Tibial nerve (tissue), 4 donors: ENCODE results near the gene BCAS3. TPM values are rescaled to one million over a fixed set of nuclear protein-coding genes. Genes with fewer than 3 reads are reported as not detected.

ENCODE experiments used
- DNase-seq, 2 donors: peaks; one replicate each; pipeline ENCODE4 v3.0.0-alpha.2; 2019; ENCODE audit warnings: low spot score in 2 of 2
- H3K27ac ChIP-seq, 4 donors: fragments of 200-600 bp; sonication (generic) in 3 of 4; one replicate each; pipeline ENCODE4 v1.5.1; 2017 to 2019; ENCODE audit warnings: mild to moderate bottlenecking in 1 of 4
- H3K27me3 ChIP-seq, 2 donors: fragments of 200-600 bp; sonication (generic) in 1 of 2; one replicate each; pipeline versions ENCODE4 v1.5.1 to v1.6.0; 2017 to 2019
- H3K36me3 ChIP-seq, 3 donors: fragments of 200-600 bp; sonication (generic); one replicate each; pipeline ENCODE4 v1.5.1; 2018 to 2019
- H3K4me1 ChIP-seq, 4 donors: fragments of 200-600 bp; sonication (generic) in 3 of 4; one replicate each; pipeline ENCODE4 v1.5.1; 2017 to 2019
- H3K4me3 ChIP-seq, 4 donors: fragments of 200-600 bp; sonication (generic) in 3 of 4; one replicate each; pipeline ENCODE4 v1.5.1; 2017 to 2019; ENCODE audit warnings: mild to moderate bottlenecking in 1 of 4, moderate library complexity in 1 of 4
- H3K9me3 ChIP-seq, 4 donors: fragments of 200-600 bp; sonication (generic) in 3 of 4; one replicate each; pipeline ENCODE4 v1.5.1; 2017 to 2019
- CTCF ChIP-seq, 5 experiments: fragments of 200-600 bp in 3 of 5; fragments of 450-650 bp in 2 of 5; sonication (generic) in 3 of 5; IDR thresholded peaks; one replicate each; pipeline ENCODE4 v1.5.1; 2016 to 2019; ENCODE audit warnings: antibody characterized with exemption in 5 of 5, mild to moderate bottlenecking in 3 of 5, moderate library complexity in 2 of 5
- EP300 ChIP-seq, 2 donors: sonication (generic); formaldehyde crosslinking; IDR thresholded peaks; one replicate each; pipeline ENCODE4 v1.6.1; 2017; ENCODE audit warnings: antibody characterized with exemption in 2 of 2, mild to moderate bottlenecking in 1 of 2
- POLR2A ChIP-seq, 2 donors: fragments of 450-650 bp; IDR thresholded peaks; one replicate each; pipeline ENCODE4 v1.6.1; 2017; ENCODE audit warnings: antibody characterized with exemption in 2 of 2, mild to moderate bottlenecking in 2 of 2, moderate library complexity in 2 of 2
- WGBS, 2 donors: methylation state at CpG; one replicate each; pipeline ENCODE4 v1.1.5; 2018; 5-methylcytosine and 5-hydroxymethylcytosine counted together
- total RNA-seq, 4 donors: library from RNA; depleted of rRNA; stranded (reverse); fragments of >200 nt; gene quantifications; one replicate each; pipeline ENCODE4 v1.1.0, GENCODE V29; 2016

Gene BCAS3
- total RNA-seq, 4 donors from 2014 or later, result 26.4 to 48.1 (median 44.8) TPM

- no peaks in the 10 kb centered on the region for H3K27me3 ChIP-seq
- H3K27ac ChIP-seq, result peak overlapping the region in 2 of 4 donors; percentile 66 to 71
- 51 to 69% methylated on average over 4 of the region's 4 CpGs for WGBS, 2 donors
- H3K4me3 ChIP-seq, result no peak overlapping the region
- DNase-seq, result no peak
- TF ChIP-seq POLR2A (IDR thresholded peaks at IDR 0.05) (no peak), EP300 (IDR thresholded peaks at IDR 0.05) (no peak), CTCF (IDR thresholded peaks at IDR 0.05) (no peak)
- H3K9me3 ChIP-seq, result peaks cover 0 to 7% (median 0%) of the 10 kb centered on the region in 4 donors
- H3K36me3 ChIP-seq, result peaks cover 0 to 5% (median 0%) of the 10 kb centered on the region in 3 donors
- peaks cover 0 to 34% (median 0%) of the 10 kb centered on the region in 4 donors for H3K4me1 ChIP-seq
Measured at GRCh38 chr17:60749050-60749449, 71.4 kb downstream of the BCAS3 start.

GRCh38 chr17:60749708-60750107 is 72.1 kb downstream of the BCAS3 start:
- Histone ChIP-seq H3K4me1 (peaks cover 0 to 28% (median 0%) of the 10 kb centered on the region in 4 donors), H3K4me3 (no peak overlapping the region), H3K36me3 (peaks cover 0 to 5% (median 0%) of the 10 kb centered on the region in 3 donors), H3K9me3 (peaks cover 0 to 7% (median 0%) of the 10 kb centered on the region in 4 donors), H3K27ac (peak overlapping the region in 1 of 4 donors; percentile 66), H3K27me3 (no peaks in the 10 kb centered on the region)
- WGBS, 2 donors, result 87 to 89% methylated on average over 5 of the region's 5 CpGs
- DNase-seq, result no peak
- TF ChIP-seq CTCF (IDR thresholded peaks at IDR 0.05), result no peak
- no peak for TF ChIP-seq POLR2A (IDR thresholded peaks at IDR 0.05)
- no peak for TF ChIP-seq EP300 (IDR thresholded peaks at IDR 0.05)

- no peak overlapping the region for H3K27ac ChIP-seq
- H3K36me3 ChIP-seq, result peaks cover 0 to 5% (median 0%) of the 10 kb centered on the region in 3 donors
- peaks cover 0 to 7% (median 0%) of the 10 kb centered on the region in 4 donors for H3K9me3 ChIP-seq
- no peak for TF ChIP-seq EP300 (IDR thresholded peaks at IDR 0.05)
- TF ChIP-seq POLR2A (IDR thresholded peaks at IDR 0.05), result no peak
- TF ChIP-seq CTCF (IDR thresholded peaks at IDR 0.05), result no peak
- H3K4me1 ChIP-seq, result peaks cover 0 to 18% (median 0%) of the 10 kb centered on the region in 4 donors
- no peaks in the 10 kb centered on the region for H3K27me3 ChIP-seq
- no peak for DNase-seq
- no peak overlapping the region for H3K4me3 ChIP-seq
Measured at GRCh38 chr17:60750640-60751039, 73.0 kb downstream of the BCAS3 start.

GRCh38 chr17:60751884-60752283 is 74.2 kb downstream of the BCAS3 start:
- peaks cover 0 to 7% (median 0%) of the 10 kb centered on the region in 4 donors for H3K9me3 ChIP-seq
- no peak for DNase-seq
- no peaks in the 10 kb centered on the region for H3K27me3 ChIP-seq
- H3K4me1 ChIP-seq, result peaks cover 0 to 11% (median 0%) of the 10 kb centered on the region in 4 donors
- no peak overlapping the region for H3K27ac ChIP-seq
- TF ChIP-seq CTCF (IDR thresholded peaks at IDR 0.05) (no peak), POLR2A (IDR thresholded peaks at IDR 0.05) (no peak), EP300 (IDR thresholded peaks at IDR 0.05) (no peak)
- no peak overlapping the region for H3K4me3 ChIP-seq
- peaks cover 0 to 5% (median 0%) of the 10 kb centered on the region in 3 donors for H3K36me3 ChIP-seq
- WGBS, 2 donors, result 86 to 92% methylated on average over 1 of the region's 1 CpG

- no peak for DNase-seq
- H3K36me3 ChIP-seq, result peaks cover 0 to 5% (median 0%) of the 10 kb centered on the region in 3 donors
- no peaks in the 10 kb centered on the region for H3K27me3 ChIP-seq
- peaks cover 0 to 7% (median 0%) of the 10 kb centered on the region in 4 donors for H3K9me3 ChIP-seq
- no peak overlapping the region for H3K27ac ChIP-seq
- TF ChIP-seq CTCF (IDR thresholded peaks at IDR 0.05) (no peak), POLR2A (IDR thresholded peaks at IDR 0.05) (no peak), EP300 (IDR thresholded peaks at IDR 0.05) (no peak)
- peaks cover 0 to 5% (median 0%) of the 10 kb centered on the region in 4 donors for H3K4me1 ChIP-seq
- 95 to 98% methylated on average over 8 of the region's 8 CpGs for WGBS, 2 donors
- H3K4me3 ChIP-seq, result no peak overlapping the region
Measured at GRCh38 chr17:60752873-60753577, 75.4 kb downstream of the BCAS3 start.
